HFF-Myc (cell line): ENCODE data around the gene JADE2.

Experiments used
- DNase-seq: peaks from one replicate; pipeline ENCODE4 v3.0.0-alpha.2; 2011; ENCODE audit warnings: low read depth; ENCODE audit errors: extremely low read depth
- H3K4me3 ChIP-seq: replicated peaks from 2 replicates; pipeline ENCODE4 v1.5.1; 2011; ENCODE audit warnings: low read depth, mild to moderate bottlenecking, control low read depth, low read length
- CTCF ChIP-seq: IDR thresholded peaks from 2 replicates; pipeline ENCODE4 v1.5.1; 2012; ENCODE audit warnings: mild to moderate bottlenecking, low read depth, low read length, control low read depth; ENCODE audit errors: missing control alignments

Gene JADE2

GRCh38 chr5:134503088-134503936 lies 22.2 kb upstream of the JADE2 start:
- DNase-seq, result peak; percentile 93
- no peak overlapping the region for H3K4me3 ChIP-seq
- TF ChIP-seq CTCF, result no peak

GRCh38 chr5:134503937-134504437 lies 21.5 kb upstream of the JADE2 start:
- no peak for DNase-seq
- H3K4me3 ChIP-seq, result no peak overlapping the region
- TF ChIP-seq CTCF, result no peak

- no peak overlapping the region for H3K4me3 ChIP-seq
- no peak for TF ChIP-seq CTCF
- DNase-seq, result no peak
Measured at GRCh38 chr5:134504629-134505300, 20.7 kb upstream of the JADE2 start.

GRCh38 chr5:134506054-134507039 lies 19.1 kb upstream of the JADE2 start:
- DNase-seq, result no peak
- no peak overlapping the region for H3K4me3 ChIP-seq

GRCh38 chr5:134507452-134507851 lies 18.0 kb upstream of the JADE2 start:
- DNase-seq, result no peak
- no peak for TF ChIP-seq CTCF
- no peak overlapping the region for H3K4me3 ChIP-seq

More at GRCh38 chr5:134506054-134507039, 19.1 kb upstream of the JADE2 start:
- no peak for TF ChIP-seq CTCF

GRCh38 chr5:134508521-134509195 lies 16.8 kb upstream of the JADE2 start:
- DNase-seq, result no peak
- H3K4me3 ChIP-seq, result no peak overlapping the region
- no peak for TF ChIP-seq CTCF
